HG02678 (cell line): ENCODE results near the gene UBD.

Experiments
- ATAC-seq: cut with Tn5 transposase; IDR thresholded peaks from one replicate; pipeline ENCODE4 v1.9.1; 2021; ENCODE audit warnings: mild to moderate bottlenecking, moderate library complexity; ENCODE audit not compliant: unreplicated experiment

Gene UBD

GRCh38 chr6:29559524-29560287, at the start of gene UBD:
Gene UBD (minus strand): TSS chr6:29559732. CDS start chr6:29559701, 31 bp downstream.
- no peak for ATAC-seq

- ATAC-seq = no peak
These were observed 48.6 kb upstream of the UBD start for GRCh38 chr6:29608131-29608530.

- no peak for ATAC-seq
These were observed 44.4 kb upstream of the UBD start for GRCh38 chr6:29603930-29604329.

- no peak for ATAC-seq
These were observed 43.9 kb upstream of the UBD start for GRCh38 chr6:29603456-29603855.

GRCh38 chr6:29602564-29603361, 43.2 kb upstream of the UBD start:
- no peak for ATAC-seq

- no peak for ATAC-seq
These were observed 38.7 kb upstream of the UBD start for GRCh38 chr6:29598172-29598747.

GRCh38 chr6:29597184-29597583, 37.7 kb upstream of the UBD start:
- ATAC-seq = no peak

GRCh38 chr6:29596381-29596900, 36.9 kb upstream of the UBD start:
- ATAC-seq = no peak

- no peak for ATAC-seq
These were observed 33.8 kb upstream of the UBD start for GRCh38 chr6:29593199-29593855.

GRCh38 chr6:29591677-29592076, 32.1 kb upstream of the UBD start:
- ATAC-seq = no peak

GRCh38 chr6:29590218-29590808, 30.8 kb upstream of the UBD start:
- ATAC-seq = no peak

GRCh38 chr6:29589423-29590048, 30.0 kb upstream of the UBD start:
- no peak for ATAC-seq

- no peak for ATAC-seq
These were observed 25.3 kb upstream of the UBD start, which contains the start of gene OR2H2 for GRCh38 chr6:29584821-29585220. Gene OR2H2 (plus strand): TSS chr6:29585121. CDS start chr6:29587945, 2,824 bp downstream.

GRCh38 chr6:29577544-29577943, 18.0 kb upstream of the UBD start:
- no peak for ATAC-seq

- ATAC-seq = no peak
These were observed 16.5 kb upstream of the UBD start for GRCh38 chr6:29576056-29576455.

- no peak for ATAC-seq
These were observed 8.5 kb upstream of the UBD start for GRCh38 chr6:29567991-29568390.

- no peak for ATAC-seq
These were observed 8.0 kb upstream of the UBD start for GRCh38 chr6:29567541-29567940.

GRCh38 chr6:29566856-29567255, 7.3 kb upstream of the UBD start:
- no peak for ATAC-seq

GRCh38 chr6:29564875-29565274, 5.3 kb upstream of the UBD start:
- ATAC-seq = no peak

GRCh38 chr6:29563435-29563965, 4.0 kb upstream of the UBD start:
- no peak for ATAC-seq
